ENCODE results near the gene EFHC1. TPM values are rescaled to one million over a fixed set of nuclear protein-coding genes. Genes with fewer than 3 reads are reported as not detected.

Gene EFHC1
- total RNA-seq, 1 donor from 2014 or later, result 9.6 TPM

- Mint-ChIP-seq H3K27me3 (ENCODE audit: low read depth) (no peaks in the 10 kb centered on the region), H3K4me3 (ENCODE audit: unreplicated experiment) (no peak overlapping the region), H3K4me1 (ENCODE audit: low read depth) (peaks cover 18% of the 10 kb centered on the region), H3K27ac (ENCODE audit: unreplicated experiment) (no peak overlapping the region), H3K36me3 (ENCODE audit: low read depth) (no peaks in the 10 kb centered on the region), H3K9me3 (ENCODE audit: low read depth) (no peaks in the 10 kb centered on the region)
- TF ChIP-seq CTCF (IDR thresholded peaks at IDR 0.05), result no peak
- no peak for DNase-seq (ENCODE audit: low spot score)
Measured at GRCh38 chr6:52392944-52393343, 27.2 kb upstream of the EFHC1 start.

- Mint-ChIP-seq H3K27me3 (ENCODE audit: low read depth) (no peaks in the 10 kb centered on the region), H3K4me1 (ENCODE audit: low read depth) (peaks cover 18% of the 10 kb centered on the region), H3K9me3 (ENCODE audit: low read depth) (no peaks in the 10 kb centered on the region), H3K36me3 (ENCODE audit: low read depth) (no peaks in the 10 kb centered on the region), H3K27ac (ENCODE audit: unreplicated experiment) (no peak overlapping the region), H3K4me3 (ENCODE audit: unreplicated experiment) (no peak overlapping the region)
- TF ChIP-seq CTCF (IDR thresholded peaks at IDR 0.05), result no peak
- no peak for DNase-seq (ENCODE audit: low spot score)
Measured at GRCh38 chr6:52393780-52394179, 26.4 kb upstream of the EFHC1 start.

GRCh38 chr6:52394251-52394666, 25.9 kb upstream of the EFHC1 start:
- peaks cover 17% of the 10 kb centered on the region for H3K4me1 Mint-ChIP-seq (ENCODE audit: low read depth)
- DNase-seq (ENCODE audit: low spot score), result no peak
- no peak for TF ChIP-seq CTCF (IDR thresholded peaks at IDR 0.05)
- no peaks in the 10 kb centered on the region for H3K36me3 Mint-ChIP-seq (ENCODE audit: low read depth)
- no peaks in the 10 kb centered on the region for H3K27me3 Mint-ChIP-seq (ENCODE audit: low read depth)
- no peaks in the 10 kb centered on the region for H3K9me3 Mint-ChIP-seq (ENCODE audit: low read depth)
- H3K4me3 Mint-ChIP-seq (ENCODE audit: unreplicated experiment), result no peak overlapping the region
- H3K27ac Mint-ChIP-seq (ENCODE audit: unreplicated experiment), result no peak overlapping the region

GRCh38 chr6:52395969-52396368, 24.2 kb upstream of the EFHC1 start:
- no peak for DNase-seq (ENCODE audit: low spot score)
- TF ChIP-seq CTCF (IDR thresholded peaks at IDR 0.05), result no peak
- H3K27ac Mint-ChIP-seq (ENCODE audit: unreplicated experiment), result no peak overlapping the region
- H3K4me1 Mint-ChIP-seq (ENCODE audit: low read depth), result peaks cover 3% of the 10 kb centered on the region
- H3K9me3 Mint-ChIP-seq (ENCODE audit: low read depth), result no peaks in the 10 kb centered on the region
- H3K36me3 Mint-ChIP-seq (ENCODE audit: low read depth), result no peaks in the 10 kb centered on the region
- no peaks in the 10 kb centered on the region for H3K27me3 Mint-ChIP-seq (ENCODE audit: low read depth)
- H3K4me3 Mint-ChIP-seq (ENCODE audit: unreplicated experiment), result no peak overlapping the region

DNA sequence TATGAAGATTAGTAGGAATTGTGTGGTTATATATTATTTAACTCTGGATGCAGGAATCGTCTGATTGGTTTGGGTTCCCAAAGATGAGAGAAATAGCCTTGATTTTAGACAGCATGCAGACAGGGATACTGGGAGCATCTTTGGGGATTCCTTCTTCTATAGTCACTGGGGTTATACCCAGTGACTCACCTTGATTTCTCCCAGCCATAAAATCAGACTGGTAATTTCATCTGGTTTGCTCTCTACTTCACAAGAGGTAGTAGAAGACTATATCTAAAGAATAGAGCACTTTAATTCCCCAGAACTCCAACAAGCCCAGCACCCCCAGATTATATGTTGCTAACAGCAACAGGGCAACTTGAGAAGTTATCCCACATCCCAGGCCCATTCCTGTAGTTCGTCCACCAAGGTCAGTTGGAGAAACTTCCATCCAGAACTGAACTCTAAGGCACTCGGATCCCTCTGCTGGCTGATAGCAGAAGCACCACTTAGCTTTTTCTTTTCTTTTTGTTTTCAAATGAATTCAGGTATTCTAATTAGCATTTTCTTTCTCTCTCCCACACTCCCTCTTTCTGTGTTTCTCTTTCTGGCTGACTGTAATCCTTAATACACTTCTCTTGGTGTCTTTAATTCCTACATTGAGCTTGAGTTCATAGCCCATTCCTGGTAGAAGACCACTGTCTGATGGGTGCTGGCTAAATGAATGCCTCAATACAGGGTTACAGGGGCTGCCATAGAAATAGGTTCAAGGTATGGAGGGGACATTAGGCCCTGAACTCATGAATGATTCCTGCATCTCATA, 20.4 kb upstream of the EFHC1 start:
- no peaks in the 10 kb centered on the region for H3K9me3 Mint-ChIP-seq (ENCODE audit: low read depth)
- no peak overlapping the region for H3K27ac Mint-ChIP-seq (ENCODE audit: unreplicated experiment)
- no peak for DNase-seq (ENCODE audit: low spot score)
- peak; percentile 91 for TF ChIP-seq CTCF (IDR thresholded peaks at IDR 0.05)
- no peaks in the 10 kb centered on the region for H3K27me3 Mint-ChIP-seq (ENCODE audit: low read depth)
- no peaks in the 10 kb centered on the region for H3K36me3 Mint-ChIP-seq (ENCODE audit: low read depth)
- H3K4me1 Mint-ChIP-seq (ENCODE audit: low read depth), result peaks cover 3% of the 10 kb centered on the region
- H3K4me3 Mint-ChIP-seq (ENCODE audit: unreplicated experiment), result no peak overlapping the region
